IMR-90 (cell line): ENCODE results near the gene SYTL4. TPM values are rescaled to one million over a fixed set of nuclear protein-coding genes. Genes with fewer than 3 reads are reported as not detected.

Experiments
- ATAC-seq: fragments of 200-7000 bp; cut with Tn5 transposase; 2 replicates; pipeline ENCODE4 v1.9.1; 2020; ENCODE audit warnings: low read depth, mild to moderate bottlenecking, moderate library complexity
- BruUV-seq: library from RNA; stranded (reverse); fragments of 400-500 nt; replicated peaks from 2 replicates; lab custom pipeline; 2021; lab: Mats Ljungman, UMichigan
- CTCF ChIA-PET: fragments of 300-600 bp; formaldehyde crosslinking; extraction: SDS; loops from one replicate; lab custom pipeline; 2021; ENCODE audit warnings: antibody characterized with exemption; lab: Yijun Ruan, JAX
- POLR2A ChIA-PET: fragments of 300-600 bp; sonication (Branson Sonifier 250); formaldehyde crosslinking; loops from one replicate; lab custom pipeline; 2022; ENCODE audit warnings: antibody characterized with exemption; ENCODE audit not compliant: unreplicated experiment; lab: Charles Lee
- DNase-seq: peaks from one replicate; pipeline ENCODE4 v3.0.0; 2013
- H2AFZ ChIP-seq: replicated peaks from 2 replicates; pipeline ENCODE3; 2013; ENCODE audit warnings: low read length, mild to moderate bottlenecking; ENCODE audit not compliant: poor library complexity
- H2AK5ac ChIP-seq: 2 replicates; pipeline ENCODE4 v1.6.1; 2013; ENCODE audit warnings: low read depth, low read length, inconsistent platforms
- H2AK9ac ChIP-seq: replicated peaks from 2 replicates; pipeline ENCODE3; 2013; ENCODE audit warnings: mild to moderate bottlenecking, low read depth, low read length, moderate library complexity; ENCODE audit not compliant: poor library complexity
- H2BK120ac ChIP-seq: 2 replicates; pipeline ENCODE4 v1.6.1; 2013; ENCODE audit warnings: low read depth, low read length, inconsistent platforms
- H2BK15ac ChIP-seq: 3 replicates; pipeline ENCODE4 v1.6.1; 2013; ENCODE audit warnings: low read depth, low read length, inconsistent platforms
- H2BK20ac ChIP-seq: 2 replicates; pipeline ENCODE4 v1.6.1; 2013; ENCODE audit warnings: low read depth, mild to moderate bottlenecking, inconsistent platforms, low read length, moderate library complexity
- H2BK5ac ChIP-seq: 2 replicates; pipeline ENCODE4 v1.6.1; 2013; ENCODE audit warnings: mild to moderate bottlenecking, low read depth, low read length, inconsistent platforms; ENCODE audit not compliant: poor library complexity, severe bottlenecking
- H3K14ac ChIP-seq: replicated peaks from 2 replicates; pipeline ENCODE4 v1.6.1; 2013; ENCODE audit warnings: low read depth, low read length, inconsistent platforms
- H3K18ac ChIP-seq: 2 replicates; pipeline ENCODE4 v1.6.1; 2013; ENCODE audit warnings: low read depth, low read length, control low read depth
- H3K23ac ChIP-seq: 2 replicates; pipeline ENCODE4 v1.6.1; 2013; ENCODE audit warnings: low read depth, low read length, inconsistent platforms
- H3K27ac ChIP-seq: 2 replicates; pipeline ENCODE4 v1.5.1; 2013; ENCODE audit warnings: mild to moderate bottlenecking, control low read depth, low read length; ENCODE audit not compliant: insufficient read depth
- H3K27me3 ChIP-seq: 2 replicates; pipeline ENCODE4 v1.6.1; 2013; ENCODE audit warnings: low read length; ENCODE audit not compliant: control insufficient read depth, insufficient read depth
- H3K36me3 ChIP-seq: 2 replicates; pipeline ENCODE4 v1.6.1; 2013; ENCODE audit warnings: low read length, mixed read lengths; ENCODE audit not compliant: control insufficient read depth, insufficient read depth
- H3K4ac ChIP-seq: 2 replicates; pipeline ENCODE4 v1.6.1; 2013; ENCODE audit warnings: low read depth, low read length, inconsistent platforms
- H3K4me1 ChIP-seq: 2 replicates; pipeline ENCODE4 v1.6.1; 2013; ENCODE audit warnings: low read length, mixed read lengths; ENCODE audit not compliant: control insufficient read depth, insufficient read depth
- H3K4me2 ChIP-seq: 2 replicates; pipeline ENCODE4 v1.6.1; 2013; ENCODE audit warnings: low read depth, mild to moderate bottlenecking, control low read depth, low read length, moderate library complexity
- H3K4me3 ChIP-seq: 2 replicates; pipeline ENCODE4 v1.5.1; 2013; ENCODE audit warnings: low read depth, mild to moderate bottlenecking, control low read depth, low read length, moderate library complexity; ENCODE audit not compliant: insufficient read depth
- H3K56ac ChIP-seq: 2 replicates; pipeline ENCODE4 v1.6.1; 2013; ENCODE audit warnings: low read length, inconsistent platforms; ENCODE audit not compliant: insufficient read depth; ENCODE audit errors: extremely low read depth
- H3K79me1 ChIP-seq, 2 experiments: 2 replicates each; pipeline ENCODE4 v1.6.1; 2013; ENCODE audit warnings: low read length in 2 of 2, inconsistent platforms in 1 of 2, low read depth in 1 of 2
- H3K9ac ChIP-seq: 2 replicates; pipeline ENCODE4 v1.6.1; 2013; ENCODE audit warnings: low read depth, low read length, control low read depth
- H3K9me1 ChIP-seq: 2 replicates; pipeline ENCODE4 v1.6.1; 2013; ENCODE audit warnings: low read length, inconsistent platforms; ENCODE audit not compliant: insufficient read depth
- H3K9me3 ChIP-seq: 2 replicates; pipeline ENCODE4 v1.6.1; 2013; ENCODE audit warnings: low read length; ENCODE audit not compliant: control insufficient read depth, insufficient read depth
- H4K20me1 ChIP-seq: 2 replicates; pipeline ENCODE4 v1.6.1; 2013; ENCODE audit warnings: low read length, inconsistent platforms; ENCODE audit not compliant: insufficient read depth
- H4K5ac ChIP-seq: 2 replicates; pipeline ENCODE4 v1.6.1; 2013; ENCODE audit warnings: mild to moderate bottlenecking, low read depth, low read length, control low read depth
- H4K8ac ChIP-seq, 2 experiments: 2 replicates each; pipeline ENCODE4 v1.6.1; 2013; ENCODE audit warnings: low read depth in 2 of 2, low read length in 2 of 2, control low read depth in 1 of 2, inconsistent platforms in 1 of 2
- H4K91ac ChIP-seq: 2 replicates; pipeline ENCODE4 v1.6.1; 2013; ENCODE audit warnings: low read depth, low read length, inconsistent platforms; ENCODE audit not compliant: insufficient read depth
- CEBPB ChIP-seq: IDR thresholded peaks from 2 replicates; pipeline ENCODE4 v1.6.1; 2012; ENCODE audit warnings: low read depth, low read length, improper control_type of control experiment
- MAZ ChIP-seq: IDR thresholded peaks from 2 replicates; pipeline ENCODE4 v1.6.1; 2012; ENCODE audit warnings: low read depth, mild to moderate bottlenecking, low read length, improper control_type of control experiment, moderate library complexity, borderline replicate concordance
- POLR2A ChIP-seq: IDR thresholded peaks from 2 replicates; pipeline ENCODE4 v1.6.1; 2012; ENCODE audit warnings: mild to moderate bottlenecking, low read depth, low read length
- WGBS, 2 experiments: methylation state at CpG; one replicate each; pipeline versions ENCODE4 v1.1.5 to v1.1.7; 2013; ENCODE audit warnings: missing lambda C conversion rate in 2 of 2; ENCODE audit not compliant: insufficient read length in 1 of 2; ENCODE audit errors: extremely low coverage in 2 of 2; 5-methylcytosine and 5-hydroxymethylcytosine counted together
- dilution Hi-C: fragments of 300-500 bp; cut with HindIII; formaldehyde crosslinking; loops from one replicate; pipeline ENCODE4 v1.14.3; 2018; ENCODE audit warnings: low sequenced_read_pairs; ENCODE audit not compliant: unreplicated experiment
- in situ Hi-C: fragments of 300-500 bp; cut with MboI; formaldehyde crosslinking; loops from 3 replicates; pipeline ENCODE4 v1.14.3; 2019; ENCODE audit warnings: low sequenced_read_pairs, inconsistent platforms, mixed read lengths
- intact Hi-C: fragments of 100-400 bp; cut with micrococcal nuclease; formaldehyde crosslinking; loops from 2 replicates; pipeline ENCODE4 v1.10.0; 2022
- polyA plus RNA-seq, 3 experiments: library from polyadenylated mRNA; depleted of rRNA; stranded (reverse); fragments of >200 nt; gene quantifications; 2 replicates each; pipeline ENCODE4 v1.2.3, GENCODE V29; 2012; ENCODE audit warnings: low replicate concordance in 1 of 3
- total RNA-seq: library from RNA; depleted of rRNA; stranded (reverse); fragments of >200 nt; gene quantifications from 2 replicates; pipeline ENCODE4 v1.2.3, GENCODE V29; 2012
- TF ChIP-seq, protein P1 (sequence below): fragments of 150-350 bp; IDR thresholded peaks from 2 replicates; pipeline ENCODE4 v1.6.1; 2017; ENCODE audit warnings: mild to moderate bottlenecking, antibody characterized with exemption, low read length, low read depth
- TF ChIP-seq, protein P2 (sequence below): fragments of 150-350 bp; IDR thresholded peaks from 2 replicates; pipeline ENCODE4 v1.6.1; 2016; ENCODE audit warnings: low read depth, mild to moderate bottlenecking, low read length, moderate library complexity, borderline replicate concordance

SYTL4 gene
- total and polyA plus RNA-seq, 2 of the 4 experiments (the other 2 are of a cell fraction), result 2.3 to 2.4 TPM

DNA sequence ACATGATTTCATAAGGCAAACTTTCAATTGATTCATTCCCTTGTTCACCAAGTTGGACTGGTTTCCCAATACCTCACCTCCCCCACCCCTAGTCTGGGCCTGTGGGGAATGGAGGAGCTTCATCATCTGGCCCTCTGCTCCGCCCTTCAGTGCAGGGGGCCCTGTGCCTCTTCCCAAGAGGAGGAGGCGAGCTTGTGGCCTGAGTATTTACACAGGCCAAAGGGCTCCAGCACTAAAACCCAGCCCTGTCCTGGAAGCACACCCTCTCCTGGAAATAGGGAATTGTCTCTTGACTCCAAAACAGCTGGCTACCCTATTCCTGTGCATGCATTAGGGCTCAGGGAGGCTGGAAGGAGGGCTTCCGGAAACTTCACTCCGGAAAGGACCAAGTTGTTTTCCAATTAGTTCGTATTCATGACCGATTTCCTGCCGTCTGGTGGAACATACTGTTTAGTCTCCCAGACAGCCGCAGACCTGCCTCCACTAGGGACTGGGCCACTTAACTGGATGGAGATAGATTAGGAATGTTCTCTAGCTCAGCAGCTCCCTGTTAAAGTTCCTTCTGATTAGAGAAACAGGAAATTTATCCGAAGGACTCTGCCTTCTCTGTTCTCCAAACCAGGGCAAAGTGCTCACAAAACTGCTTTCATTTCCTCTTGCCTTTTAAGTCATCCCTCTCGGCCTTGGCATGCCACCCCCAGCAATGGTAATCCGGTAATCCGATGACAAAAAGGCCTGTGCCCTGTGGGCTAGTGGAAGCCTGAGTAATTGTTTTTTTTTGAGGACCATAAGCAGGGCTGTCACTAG, 82.2 kb downstream of the SYTL4 start:
- peaks cover 20% of the 10 kb centered on the region for H3K4me1 ChIP-seq
- in situ Hi-C loops, result no loop called here

More for the DNA sequence above, 82.2 kb downstream of the SYTL4 start:
- Histone ChIP-seq H3K18ac (peak overlapping the region; percentile 70), H2AFZ (peak overlapping the region; percentile 82), H3K27ac (peak overlapping the region; percentile 96), H3K4me3 (peak overlapping the region; percentile 2; the same call in 1 of the 2 replicates), H4K20me1 (no peaks in the 10 kb centered on the region), H3K79me1 (peaks cover 0 to 6% of the 10 kb centered on the region in 2 experiments; a peak in 2 of 4 replicates), H3K14ac (peak overlapping the region; percentile 84), H2BK15ac (peak overlapping the region; percentile 83; the same call in 1 of the 3 replicates), H3K23ac (peak overlapping the region; percentile 79), H3K4ac (peak overlapping the region; percentile 90), H2BK20ac (peak overlapping the region; percentile 91; the same call in 1 of the 2 replicates), H3K9me1 (peaks cover 8% of the 10 kb centered on the region), H2BK120ac (peak overlapping the region; percentile 86), H3K9me3 (no peaks in the 10 kb centered on the region), H3K56ac (peak overlapping the region; percentile 40; the same call in 1 of the 2 replicates), H3K27me3 (no peaks in the 10 kb centered on the region), H4K8ac (peak overlapping the region; percentile 57 to 89), H4K91ac (peak overlapping the region; percentile 82), H3K4me2 (peak overlapping the region; percentile 39), H2AK5ac (0 out of 2 replicates have a peak overlapping the region, but pooled peaks have one; percentile 40), H4K5ac (peak overlapping the region; percentile 87), H2AK9ac (no peak overlapping the region), H3K9ac (peak overlapping the region; percentile 2; the same call in 1 of the 2 replicates), H2BK5ac (peak overlapping the region; percentile 93), H3K36me3 (0 out of 2 replicates have a peak, but pooled peaks cover 1% of the 10 kb centered on the region)
- ChIA-PET CTCF (interaction anchor here (1.0 to 1.8 kb wide), 4 partner anchors 13 to 35 kb away, joined by 3 to 8 read pairs (median 5); no protein-coding TSS in a partner anchor), POLR2A (interaction anchor here (0.5 to 1.1 kb wide), 2 partner anchors 10 to 13 kb away, joined by 3 to 12 read pairs; partner anchors contain the start of gene TSPAN6)
- dilution Hi-C loops, result no loop called here
- ATAC-seq (peak; percentile 88), DNase-seq (peak; percentile 90)
- intact Hi-C loops, result no loop called here
- no TSS peak for BruUV-seq
- peak; percentile 61; the same call in 1 of the 2 replicates for TF ChIP-seq POLR2A
- TF ChIP-seq, protein P1, sequence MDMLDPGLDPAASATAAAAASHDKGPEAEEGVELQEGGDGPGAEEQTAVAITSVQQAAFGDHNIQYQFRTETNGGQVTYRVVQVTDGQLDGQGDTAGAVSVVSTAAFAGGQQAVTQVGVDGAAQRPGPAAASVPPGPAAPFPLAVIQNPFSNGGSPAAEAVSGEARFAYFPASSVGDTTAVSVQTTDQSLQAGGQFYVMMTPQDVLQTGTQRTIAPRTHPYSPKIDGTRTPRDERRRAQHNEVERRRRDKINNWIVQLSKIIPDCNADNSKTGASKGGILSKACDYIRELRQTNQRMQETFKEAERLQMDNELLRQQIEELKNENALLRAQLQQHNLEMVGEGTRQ, result peak; percentile 41; the same call in 1 of the 2 replicates
- peak; percentile 48; the same call in 1 of the 2 replicates for TF ChIP-seq MAZ
- TF ChIP-seq, protein P2, sequence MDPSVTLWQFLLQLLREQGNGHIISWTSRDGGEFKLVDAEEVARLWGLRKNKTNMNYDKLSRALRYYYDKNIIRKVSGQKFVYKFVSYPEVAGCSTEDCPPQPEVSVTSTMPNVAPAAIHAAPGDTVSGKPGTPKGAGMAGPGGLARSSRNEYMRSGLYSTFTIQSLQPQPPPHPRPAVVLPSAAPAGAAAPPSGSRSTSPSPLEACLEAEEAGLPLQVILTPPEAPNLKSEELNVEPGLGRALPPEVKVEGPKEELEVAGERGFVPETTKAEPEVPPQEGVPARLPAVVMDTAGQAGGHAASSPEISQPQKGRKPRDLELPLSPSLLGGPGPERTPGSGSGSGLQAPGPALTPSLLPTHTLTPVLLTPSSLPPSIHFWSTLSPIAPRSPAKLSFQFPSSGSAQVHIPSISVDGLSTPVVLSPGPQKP, result no peak
- peak; percentile 94 for TF ChIP-seq CEBPB
- no CpG with 5 or more reads among the region's 12 CpGs for WGBS, 2 experiments
